H9 (cell line): ENCODE measurements around the gene IL4. TPM values are rescaled to one million over a fixed set of nuclear protein-coding genes. Genes with fewer than 3 reads are reported as not detected.

ENCODE experiments used
- DNase-seq: peaks from one replicate; pipeline ENCODE4 v3.0.0-alpha.2; 2017
- H2AFZ ChIP-seq: one replicate; pipeline ENCODE4 v1.6.1; 2013; ENCODE audit warnings: mild to moderate bottlenecking, low read length, control low read depth, moderate library complexity
- H2AK5ac ChIP-seq: 2 replicates; pipeline ENCODE4 v1.6.1; 2013; ENCODE audit warnings: low read length, control low read depth, mixed read lengths; ENCODE audit not compliant: insufficient read length
- H2BK120ac ChIP-seq: one replicate; pipeline ENCODE4 v1.6.1; 2013; ENCODE audit warnings: low read depth, mild to moderate bottlenecking, low read length, control low read depth, inconsistent platforms; ENCODE audit not compliant: poor library complexity, severe bottlenecking
- H2BK12ac ChIP-seq: 2 replicates; pipeline ENCODE4 v1.6.1; 2013; ENCODE audit warnings: low read length, control low read depth, mixed read lengths, low read depth; ENCODE audit not compliant: insufficient read length
- H2BK15ac ChIP-seq: 2 replicates; pipeline ENCODE4 v1.6.1; 2013; ENCODE audit warnings: low read depth, low read length, control low read depth
- H2BK20ac ChIP-seq: one replicate; pipeline ENCODE4 v1.6.1; 2013; ENCODE audit warnings: low read depth, mild to moderate bottlenecking, low read length, control low read depth, inconsistent platforms; ENCODE audit not compliant: poor library complexity, severe bottlenecking
- H2BK5ac ChIP-seq: 2 replicates; pipeline ENCODE4 v1.6.1; 2013; ENCODE audit warnings: low read length, control low read depth, mixed read lengths; ENCODE audit not compliant: insufficient read length
- H3K14ac ChIP-seq: 2 replicates; pipeline ENCODE4 v1.6.1; 2013; ENCODE audit warnings: low read length, control low read depth; ENCODE audit not compliant: insufficient read depth
- H3K18ac ChIP-seq: 2 replicates; pipeline ENCODE4 v1.6.1; 2013; ENCODE audit warnings: low read depth, mild to moderate bottlenecking, mixed read lengths, low read length, control low read depth; ENCODE audit not compliant: insufficient read length
- H3K23ac ChIP-seq: 2 replicates; pipeline ENCODE4 v1.6.1; 2013; ENCODE audit warnings: low read length, control low read depth, mixed read lengths, low read depth; ENCODE audit not compliant: insufficient read length
- H3K23me2 ChIP-seq: 2 replicates; pipeline ENCODE4 v1.6.1; 2013; ENCODE audit warnings: low read depth, mild to moderate bottlenecking, mixed read lengths, low read length, control low read depth; ENCODE audit not compliant: insufficient read length, poor library complexity, severe bottlenecking
- H3K27ac ChIP-seq: 2 replicates; pipeline ENCODE4 v1.5.1; 2013; ENCODE audit warnings: low read length, control low read depth, mixed read lengths, low read depth; ENCODE audit not compliant: insufficient read length
- H3K27me3 ChIP-seq: 2 replicates; pipeline ENCODE4 v1.6.1; 2013; ENCODE audit warnings: low read length, control low read depth, inconsistent platforms; ENCODE audit not compliant: insufficient read depth
- H3K4ac ChIP-seq: 2 replicates; pipeline ENCODE4 v1.6.1; 2013; ENCODE audit warnings: low read depth, mild to moderate bottlenecking, control low read depth, inconsistent platforms, low read length, moderate library complexity
- H3K4me1 ChIP-seq: 2 replicates; pipeline ENCODE4 v1.6.1; 2013; ENCODE audit warnings: low read length, control low read depth, inconsistent platforms; ENCODE audit not compliant: insufficient read depth
- H3K4me2 ChIP-seq: 2 replicates; pipeline ENCODE4 v1.6.1; 2013; ENCODE audit warnings: low read length, control low read depth, mixed read lengths; ENCODE audit not compliant: insufficient read length, insufficient read depth
- H3K56ac ChIP-seq: 2 replicates; pipeline ENCODE4 v1.6.1; 2013; ENCODE audit warnings: low read depth, mild to moderate bottlenecking, mixed read lengths, low read length, control low read depth; ENCODE audit not compliant: insufficient read length
- H3K79me1 ChIP-seq: 2 replicates; pipeline ENCODE4 v1.6.1; 2013; ENCODE audit warnings: low read depth, mild to moderate bottlenecking, moderate library complexity, low read length, control low read depth, inconsistent platforms; ENCODE audit not compliant: insufficient read depth, poor library complexity, severe bottlenecking
- H3K79me2 ChIP-seq: 2 replicates; pipeline ENCODE4 v1.6.1; 2013; ENCODE audit warnings: low read length, control low read depth, inconsistent platforms; ENCODE audit not compliant: insufficient read depth
- H3K9ac ChIP-seq: 2 replicates; pipeline ENCODE4 v1.6.1; 2013; ENCODE audit warnings: low read length, control low read depth, mixed read lengths; ENCODE audit not compliant: insufficient read length; ENCODE audit errors: extremely low read depth
- H3K9me3 ChIP-seq: one replicate; pipeline ENCODE4 v1.6.1; 2013; ENCODE audit warnings: low read depth, low read length, inconsistent platforms; ENCODE audit not compliant: control insufficient read depth
- H3T11ph ChIP-seq: one replicate; pipeline ENCODE4 v1.6.1; 2013; ENCODE audit warnings: mild to moderate bottlenecking, low read length, control low read depth, inconsistent platforms
- H4K20me1 ChIP-seq: one replicate; pipeline ENCODE4 v1.6.1; 2013; ENCODE audit not compliant: control insufficient read depth, insufficient read length, insufficient read depth
- H4K5ac ChIP-seq: 2 replicates; pipeline ENCODE4 v1.6.1; 2013; ENCODE audit warnings: low read depth, mild to moderate bottlenecking, mixed read lengths, low read length, control low read depth; ENCODE audit not compliant: insufficient read length
- H4K8ac ChIP-seq: replicated peaks from 2 replicates; pipeline ENCODE4 v1.6.1; 2013; ENCODE audit warnings: low read length, control low read depth, mixed read lengths, low read depth; ENCODE audit not compliant: insufficient read length
- H4K91ac ChIP-seq: 2 replicates; pipeline ENCODE4 v1.6.1; 2013; ENCODE audit warnings: low read depth, mild to moderate bottlenecking, moderate library complexity, mixed read lengths, low read length, control low read depth; ENCODE audit not compliant: insufficient read length
- H3K27ac Mint-ChIP-seq, 3 experiments: 2 replicates in 2 of 3; 3 replicates in 1 of 3; pipeline ENCODE4 v1.8.0; 2020 to 2021; ENCODE audit warnings: mixed read lengths in 3 of 3, mild to moderate bottlenecking in 1 of 3, moderate library complexity in 1 of 3
- H3K27me3 Mint-ChIP-seq: 2 replicates; pipeline ENCODE4 v1.8.0; 2021; ENCODE audit warnings: low read depth, mild to moderate bottlenecking, moderate library complexity, mixed read lengths
- H3K36me3 Mint-ChIP-seq, 3 experiments: 2 replicates in 2 of 3; 3 replicates in 1 of 3; pipeline ENCODE4 v1.8.0; 2020 to 2021; ENCODE audit warnings: low read depth in 3 of 3, mixed read lengths in 3 of 3; ENCODE audit not compliant: insufficient read depth in 1 of 3
- H3K4me1 Mint-ChIP-seq, 2 experiments: 2 replicates each; pipeline ENCODE4 v1.8.0; 2020; ENCODE audit warnings: mixed read lengths in 2 of 2
- H3K4me3 Mint-ChIP-seq, 2 experiments: 2 replicates in 1 of 2; 3 replicates in 1 of 2; pipeline ENCODE4 v1.8.0; 2020 to 2021; ENCODE audit warnings: mild to moderate bottlenecking in 2 of 2, mixed read lengths in 2 of 2, moderate library complexity in 1 of 2
- H3K9me3 Mint-ChIP-seq, 2 experiments: 2 replicates in 1 of 2; 3 replicates in 1 of 2; pipeline ENCODE4 v1.8.0; 2020; ENCODE audit warnings: mild to moderate bottlenecking in 2 of 2, mixed read lengths in 2 of 2, moderate library complexity in 1 of 2
- CTCF ChIP-seq: fragments of 200-600 bp; sonication (generic); conservative IDR thresholded peaks from 3 replicates; pipeline ENCODE4 v1.8.0; 2021; ENCODE audit warnings: antibody characterized with exemption, mild to moderate bottlenecking
- WGBS: extraction: QIAGEN DNeasy Blood & Tissue Kit; methylation state at CpG from one replicate; pipeline ENCODE4 v1.1.7; 2013; ENCODE audit warnings: missing lambda C conversion rate, low lambda C conversion rate, mixed read lengths; ENCODE audit not compliant: insufficient read length; ENCODE audit errors: extremely low coverage; 5-methylcytosine and 5-hydroxymethylcytosine counted together
- total RNA-seq: library from RNA; stranded (reverse); gene quantifications from 2 replicates; pipeline ENCODE4 v1.2.1, GENCODE V29; 2021

The IL4 gene
- total RNA-seq, 1 experiment from 2014 or later = not detected

GRCh38 chr5:132648355-132648754 lies 25.4 kb upstream of the IL4 start:
- peaks cover 6 to 25% of the 10 kb centered on the region in 2 experiments; a peak in 4 of 5 replicates for H3K9me3 Mint-ChIP-seq
- WGBS = no CpG with 5 or more reads among the region's 1 CpG
- no peak overlapping the region for H2BK5ac ChIP-seq
- no peaks in the 10 kb centered on the region for H3K79me2 ChIP-seq
- H2BK15ac ChIP-seq = no peak overlapping the region
- H2BK120ac ChIP-seq = no peak overlapping the region
- no peak for DNase-seq
- H2BK20ac ChIP-seq = no peak overlapping the region
- no peak for TF ChIP-seq CTCF
- H3K36me3 Mint-ChIP-seq = peaks cover 0 to 17% (median under 1%) of the 10 kb centered on the region in 3 experiments; a peak in 3 of 7 replicates
- H3K14ac ChIP-seq = no peak overlapping the region
- H3K4ac ChIP-seq = no peak overlapping the region
- H2AFZ ChIP-seq = no peak overlapping the region
- no peak overlapping the region for H3K27ac ChIP-seq
- peaks cover 22% of the 10 kb centered on the region for H3K27me3 Mint-ChIP-seq
- H3K4me1 ChIP-seq = no peaks in the 10 kb centered on the region; the same call in 1 of the 2 replicates
- no peak overlapping the region for H4K8ac ChIP-seq
- no peaks in the 10 kb centered on the region for H3K23me2 ChIP-seq
- H3K56ac ChIP-seq = no peak overlapping the region
- H3K9me3 ChIP-seq = peaks cover 9% of the 10 kb centered on the region
- H2AK5ac ChIP-seq = no peak overlapping the region
- H3K4me3 Mint-ChIP-seq = no peak overlapping the region
- no peak overlapping the region for H3K27ac Mint-ChIP-seq
- no peak overlapping the region for H4K91ac ChIP-seq
- H4K20me1 ChIP-seq = no peaks in the 10 kb centered on the region
- no peak overlapping the region for H4K5ac ChIP-seq
- no peaks in the 10 kb centered on the region for H3K79me1 ChIP-seq
- no peaks in the 10 kb centered on the region for H3K27me3 ChIP-seq
- no peak overlapping the region for H3K18ac ChIP-seq
- no peak overlapping the region for H2BK12ac ChIP-seq
- H3K4me2 ChIP-seq = no peak overlapping the region
- no peak overlapping the region for H3T11ph ChIP-seq
- H3K23ac ChIP-seq = no peak overlapping the region
- H3K9ac ChIP-seq = no peak overlapping the region
- H3K4me1 Mint-ChIP-seq = peaks cover 13 to 16% of the 10 kb centered on the region in 2 experiments
